AG09319 (cell line): Measurements from ENCODE around the gene HSD17B4.
A peak's percentile ranks its signal among the peaks of the same experiment; 100 is the strongest.
"Not testable (repeated sequence)": the region's sequence is repeated elsewhere in the genome, so short reads cannot be mapped to it uniquely, and the experiment has no call there.

ENCODE experiments used
- DNase-seq: peaks from one replicate; pipeline ENCODE4 v3.0.0-alpha.2; 2010; ENCODE audit warnings: low read depth; ENCODE audit errors: extremely low read depth
- TF ChIP-seq, protein P1 (sequence below): IDR thresholded peaks from 2 replicates; pipeline ENCODE4 v1.5.1; 2011; ENCODE audit warnings: low read depth, mild to moderate bottlenecking, inconsistent platforms, low read length, moderate library complexity

The HSD17B4 gene

GRCh38 chr5:119468286-119468685, 16.0 kb downstream of the HSD17B4 start:
- TF ChIP-seq, protein P1, sequence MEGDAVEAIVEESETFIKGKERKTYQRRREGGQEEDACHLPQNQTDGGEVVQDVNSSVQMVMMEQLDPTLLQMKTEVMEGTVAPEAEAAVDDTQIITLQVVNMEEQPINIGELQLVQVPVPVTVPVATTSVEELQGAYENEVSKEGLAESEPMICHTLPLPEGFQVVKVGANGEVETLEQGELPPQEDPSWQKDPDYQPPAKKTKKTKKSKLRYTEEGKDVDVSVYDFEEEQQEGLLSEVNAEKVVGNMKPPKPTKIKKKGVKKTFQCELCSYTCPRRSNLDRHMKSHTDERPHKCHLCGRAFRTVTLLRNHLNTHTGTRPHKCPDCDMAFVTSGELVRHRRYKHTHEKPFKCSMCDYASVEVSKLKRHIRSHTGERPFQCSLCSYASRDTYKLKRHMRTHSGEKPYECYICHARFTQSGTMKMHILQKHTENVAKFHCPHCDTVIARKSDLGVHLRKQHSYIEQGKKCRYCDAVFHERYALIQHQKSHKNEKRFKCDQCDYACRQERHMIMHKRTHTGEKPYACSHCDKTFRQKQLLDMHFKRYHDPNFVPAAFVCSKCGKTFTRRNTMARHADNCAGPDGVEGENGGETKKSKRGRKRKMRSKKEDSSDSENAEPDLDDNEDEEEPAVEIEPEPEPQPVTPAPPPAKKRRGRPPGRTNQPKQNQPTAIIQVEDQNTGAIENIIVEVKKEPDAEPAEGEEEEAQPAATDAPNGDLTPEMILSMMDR = no peak
- DNase-seq = no peak

GRCh38 chr5:119470105-119470763, 17.9 kb downstream of the HSD17B4 start:
- no peak for DNase-seq

GRCh38 chr5:119470851-119471451, 18.7 kb downstream of the HSD17B4 start:
- TF ChIP-seq, protein P1 = peak; percentile 62
- DNase-seq = no peak

More at GRCh38 chr5:119470105-119470763, 17.9 kb downstream of the HSD17B4 start:
- TF ChIP-seq, protein P1 = no peak

GRCh38 chr5:119473241-119473640, 20.9 kb downstream of the HSD17B4 start:
- TF ChIP-seq, protein P1 = no peak
- no peak for DNase-seq

DNA sequence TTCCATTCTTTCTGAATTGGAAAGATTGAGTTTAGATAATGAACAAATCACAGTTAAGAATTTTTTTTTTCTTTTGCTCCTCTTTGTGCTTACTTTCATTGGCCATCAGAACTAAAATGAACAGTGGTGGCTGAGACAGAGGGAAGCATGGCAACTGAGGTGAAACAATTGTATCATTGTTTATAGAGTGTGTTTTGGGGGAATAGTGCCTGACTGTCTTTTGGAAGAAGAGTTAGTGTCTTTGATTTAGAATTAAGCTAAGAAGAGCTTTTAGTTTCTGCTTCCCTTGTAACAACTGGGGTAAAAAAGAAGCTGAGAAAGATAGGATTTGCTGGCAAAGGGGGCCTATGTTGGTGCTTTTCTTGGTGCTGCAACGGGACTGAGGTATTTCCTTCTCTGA, 24.0 kb downstream of the HSD17B4 start:
- TF ChIP-seq, protein P1 = no peak
- DNase-seq = no peak

- DNase-seq = no peak
- TF ChIP-seq, protein P1 = no peak
Measured at GRCh38 chr5:119478781-119479180, 26.5 kb downstream of the HSD17B4 start.

DNA sequence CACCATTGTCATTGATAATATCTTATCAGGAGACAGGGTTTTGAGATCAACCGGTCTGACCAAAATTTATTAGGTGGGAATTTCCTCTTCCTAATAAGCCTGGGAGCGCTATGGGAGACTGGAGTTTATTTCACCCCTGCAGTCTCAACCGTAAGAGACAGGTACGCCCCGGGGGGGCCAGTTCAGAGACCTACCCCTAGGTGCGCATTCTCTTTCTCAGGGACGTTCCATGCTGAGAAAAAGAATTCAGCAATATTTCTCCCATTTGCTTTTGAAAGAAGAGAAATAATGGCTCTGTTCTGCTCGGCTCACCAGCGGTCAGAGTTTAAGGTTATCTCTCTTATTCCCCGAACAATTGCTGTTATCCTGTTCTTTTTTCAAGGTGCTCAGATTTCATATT, 28.3 kb downstream of the HSD17B4 start:
- not testable (repeated sequence) for DNase-seq

DNA sequence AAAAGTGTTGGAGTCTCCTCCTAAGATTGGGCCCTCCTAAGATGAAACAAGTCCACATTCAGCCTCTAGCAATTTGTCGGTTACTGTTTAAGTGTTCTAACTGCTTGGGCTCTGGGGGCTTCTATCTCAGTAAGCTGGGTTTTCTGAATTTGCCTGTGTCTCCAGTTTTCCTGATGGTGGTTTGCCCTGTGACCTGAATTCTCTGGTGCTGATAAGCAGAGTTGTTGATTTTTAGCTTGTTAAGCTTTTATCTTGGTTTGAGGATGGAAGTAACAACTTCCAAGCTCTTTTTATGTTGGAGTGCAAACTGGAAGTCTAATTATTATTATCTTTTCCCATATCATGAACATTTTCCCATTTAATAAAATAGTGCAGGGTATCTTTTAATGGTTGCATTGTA, 30.9 kb downstream of the HSD17B4 start:
- TF ChIP-seq, protein P1 = no peak
- no peak for DNase-seq
